Heart left ventricle (tissue), 13 donors: Measurements from ENCODE around the gene CNGA3.
"Not testable (repeated sequence)": the region's sequence is repeated elsewhere in the genome, so short reads cannot be mapped to it uniquely, and the experiment has no call there.

Source experiments
- CTCF ChIP-seq, 12 donors: fragments of 200-600 bp; sonication (generic) in 4 of 12; IDR thresholded peaks; one replicate each; pipeline versions ENCODE4 v1.5.0 to v1.8.0; 2018 to 2022; ENCODE audit warnings: antibody characterized with exemption in 12 of 12, mild to moderate bottlenecking in 5 of 12
- POLR2A ChIP-seq, 2 donors: fragments of 450-650 bp; IDR thresholded peaks; one replicate each; pipeline ENCODE4 v1.6.1; 2017; ENCODE audit warnings: antibody characterized with exemption in 2 of 2, mild to moderate bottlenecking in 2 of 2, moderate library complexity in 2 of 2
- donor health status: ischemic (EF 13 %, LVEDD 7.1; RV severe dilation, severe dysfunction).
- donor health status: DM: no; HTN: yes; CAD: no.
- donor health status: DM: no; HTN: no; CAD: no.
- donor health status: ischemic (EF 25% LVEDD 6.9; RV normal size, moderate dysfunction).
- donor health status: ischemic (EF 25% LVEDD 5.7; RV mildly dilated, moderate dysfunction).
- donor health status: ischemic (EF 35%, LVEDD 5.7; RV mildly dilated, moderate dysfunction).
- donor health status: nonischemic (EF 11% LVEDD 7.7; RV severe dilation, severe dysfunction).
- donor health status: DM: yes; HTN: yes; CAD: no.
- donor health status: PGD.
- donor health status: ischemic (EF 29% LVEDD 5.4; RV normal size, mild dysfunction).
- donor health status: nonischemic (EF 23%, LVEDD 6.1; RV moderate dilation, normal function).

GRCh38 chr2:98320171-98320570, 26.1 kb upstream of the CNGA3 start:
- not testable (repeated sequence) for TF ChIP-seq CTCF, POLR2A (IDR thresholded peaks at IDR 0.05)
